SK-N-SH treated with all-trans-retinoic acid at 6 μM for 48 hours (cell line): ENCODE results near the gene RHCE.

Experiments used
- ATAC-seq: fragments of 200-7000 bp; cut with Tn5 transposase; 3 replicates; pipeline ENCODE4 v1.9.1; 2020; ENCODE audit warnings: mild to moderate bottlenecking, moderate library complexity
- ARNTL ChIP-seq: fragments of 450-650 bp; formaldehyde crosslinking; IDR thresholded peaks from 2 replicates; pipeline ENCODE4 v1.5.0; 2020; ENCODE audit warnings: low read depth, mild to moderate bottlenecking, moderate library complexity, borderline replicate concordance
- BACH2 ChIP-seq: fragments of 250-450 bp; sonication (Bioruptor Pico); IDR thresholded peaks from 2 replicates; pipeline ENCODE4 v1.9.0; 2021; ENCODE audit warnings: mild to moderate bottlenecking, borderline replicate concordance
- CSDC2 ChIP-seq: fragments of 250-450 bp; sonication (Bioruptor Pico); IDR thresholded peaks from 2 replicates; pipeline ENCODE4 v1.5.0; 2020; ENCODE audit warnings: mild to moderate bottlenecking, moderate library complexity
- CSRNP3 ChIP-seq: fragments of 250-450 bp; sonication (Bioruptor Pico); IDR thresholded peaks from 2 replicates; pipeline ENCODE4 v1.5.1; 2021; ENCODE audit warnings: mild to moderate bottlenecking, moderate library complexity
- ESRRG ChIP-seq: fragments of 250-450 bp; sonication (Bioruptor Pico); IDR thresholded peaks from 2 replicates; pipeline ENCODE4 v1.6.1; 2021; ENCODE audit warnings: mild to moderate bottlenecking
- GLIS3 ChIP-seq: fragments of 250-450 bp; sonication (Bioruptor Pico); IDR thresholded peaks from 2 replicates; pipeline ENCODE4 v1.5.0; 2020; ENCODE audit warnings: mild to moderate bottlenecking, moderate library complexity
- OSR1 ChIP-seq: fragments of 250-450 bp; sonication (Bioruptor Pico); IDR thresholded peaks from 2 replicates; pipeline ENCODE4 v1.8.0; 2022; ENCODE audit warnings: moderate library complexity, mild to moderate bottlenecking, inconsistent platforms
- PATZ1 ChIP-seq: fragments of 250-450 bp; sonication (Bioruptor Pico); IDR thresholded peaks from 2 replicates; pipeline ENCODE4 v1.8.0; 2020; ENCODE audit warnings: mild to moderate bottlenecking, moderate library complexity, borderline replicate concordance
- POU6F1 ChIP-seq: fragments of 250-450 bp; sonication (Bioruptor Pico); IDR thresholded peaks from 2 replicates; pipeline ENCODE4 v1.8.0; 2021; ENCODE audit warnings: low read depth, mild to moderate bottlenecking, moderate library complexity, borderline replicate concordance
- RARB ChIP-seq: fragments of 250-450 bp; sonication (Bioruptor Pico); IDR thresholded peaks from 2 replicates; pipeline ENCODE4 v1.8.0; 2021; ENCODE audit warnings: mild to moderate bottlenecking, moderate library complexity
- SNAI2 ChIP-seq: fragments of 250-450 bp; sonication (Bioruptor Pico); IDR thresholded peaks from 2 replicates; pipeline ENCODE4 v1.5.0; 2020; ENCODE audit warnings: mild to moderate bottlenecking, moderate library complexity
- TCF4 ChIP-seq: fragments of 250-450 bp; sonication (Bioruptor Pico); IDR thresholded peaks from 2 replicates; pipeline ENCODE4 v1.8.0; 2021; ENCODE audit warnings: mild to moderate bottlenecking, moderate library complexity, borderline replicate concordance
- TOX ChIP-seq: fragments of 250-450 bp; sonication (Bioruptor Pico); IDR thresholded peaks from 2 replicates; pipeline ENCODE4 v1.8.0; 2021; ENCODE audit warnings: mild to moderate bottlenecking, moderate library complexity, borderline replicate concordance
- TSHZ2 ChIP-seq: fragments of 250-450 bp; sonication (Bioruptor Pico); IDR thresholded peaks from 2 replicates; pipeline ENCODE4 v1.5.0; 2020; ENCODE audit warnings: mild to moderate bottlenecking, moderate library complexity
- ZC3H10 ChIP-seq: fragments of 250-450 bp; sonication (Bioruptor Pico); IDR thresholded peaks from 2 replicates; pipeline ENCODE4 v1.5.1; 2021; ENCODE audit warnings: mild to moderate bottlenecking, moderate library complexity
- ZFP3 ChIP-seq: fragments of 250-450 bp; sonication (Bioruptor Pico); IDR thresholded peaks from 2 replicates; pipeline ENCODE4 v1.5.0; 2020; ENCODE audit warnings: mild to moderate bottlenecking, moderate library complexity
- ZFP30 ChIP-seq: fragments of 450-650 bp; formaldehyde crosslinking; IDR thresholded peaks from 2 replicates; pipeline ENCODE4 v1.5.0; 2022; ENCODE audit warnings: mild to moderate bottlenecking, moderate library complexity
- ZNF565 ChIP-seq: fragments of 450-650 bp; formaldehyde crosslinking; conservative IDR thresholded peaks from 2 replicates; pipeline ENCODE4 v1.5.0; 2020; ENCODE audit warnings: low read depth, mild to moderate bottlenecking, moderate library complexity
- ZNF70 ChIP-seq: fragments of 450-650 bp; formaldehyde crosslinking; IDR thresholded peaks from 2 replicates; pipeline ENCODE4 v1.5.0; 2020; ENCODE audit warnings: mild to moderate bottlenecking, moderate library complexity
- ZNF8 ChIP-seq: fragments of 450-650 bp; formaldehyde crosslinking; IDR thresholded peaks from 2 replicates; pipeline ENCODE4 v1.5.0; 2020; ENCODE audit warnings: mild to moderate bottlenecking, moderate library complexity

Gene RHCE

GRCh38 chr1:25432749-25433388 lies 12.2 kb upstream of the RHCE start:
- no peak for ATAC-seq
- TF ChIP-seq ZNF565 (CRISPR knock-in tag) (no peak), ZFP3 (CRISPR knock-in tag) (no peak), TOX (CRISPR knock-in tag) (no peak), ESRRG (no peak), BACH2 (no peak)

GRCh38 chr1:25431955-25432719 lies 11.5 kb upstream of the RHCE start:
- ATAC-seq, result no peak
- TF ChIP-seq ZNF70 (CRISPR knock-in tag), result no peak
- TF ChIP-seq PATZ1 (CRISPR knock-in tag), result no peak
- no peak for TF ChIP-seq BACH2
- TF ChIP-seq ZFP30 (CRISPR knock-in tag), result no peak
- TF ChIP-seq RARB (CRISPR knock-in tag), result no peak
- no peak for TF ChIP-seq ZNF565 (CRISPR knock-in tag)
- TF ChIP-seq TSHZ2, result no peak
- TF ChIP-seq TOX (CRISPR knock-in tag), result no peak
- TF ChIP-seq CSDC2, result no peak
- no peak for TF ChIP-seq ZFP3 (CRISPR knock-in tag)
- TF ChIP-seq SNAI2 (CRISPR knock-in tag), result no peak
- no peak for TF ChIP-seq CSRNP3 (CRISPR knock-in tag)
- no peak for TF ChIP-seq ZNF8
- TF ChIP-seq OSR1, result no peak
- no peak for TF ChIP-seq ARNTL
- TF ChIP-seq ESRRG, result no peak
- TF ChIP-seq TCF4, result no peak
- no peak for TF ChIP-seq POU6F1 (CRISPR knock-in tag)
- TF ChIP-seq ZC3H10, result no peak

- peak; percentile 1; the same call in 2 of the 3 replicates for ATAC-seq
- TF ChIP-seq ARNTL (no peak), PATZ1 (CRISPR knock-in tag) (no peak), TSHZ2 (no peak), TCF4 (no peak), ZNF70 (CRISPR knock-in tag) (no peak), POU6F1 (CRISPR knock-in tag) (no peak), GLIS3 (CRISPR knock-in tag) (no peak)
Observed at GRCh38 chr1:25430967-25431881, 10.6 kb upstream of the RHCE start.
